Measurements from ENCODE around the gene S100A2. TPM values are rescaled to one million over a fixed set of nuclear protein-coding genes. Genes with fewer than 3 reads are reported as not detected.

S100A2 gene
- total RNA-seq, 1 experiment from 2014 or later: 147 TPM

DNA sequence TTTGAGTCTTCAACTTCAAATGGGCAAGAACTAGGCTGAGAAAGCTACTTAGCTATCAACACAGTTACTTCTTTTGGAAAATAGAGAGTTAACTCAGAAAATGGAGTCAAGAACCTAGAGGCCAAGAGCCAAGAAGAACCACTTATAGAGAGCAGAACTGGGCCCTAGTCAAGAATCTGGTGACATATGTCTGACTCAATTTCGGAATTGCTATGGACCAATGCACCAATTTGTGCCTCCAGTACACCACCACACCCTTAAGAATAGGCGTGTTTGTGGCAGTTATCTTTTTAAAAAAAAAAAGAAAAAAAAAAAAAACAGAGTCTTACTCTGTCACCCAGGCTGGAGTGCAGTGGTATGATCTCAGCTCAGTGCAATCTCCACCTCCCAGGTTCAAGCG lies 7.8 kb downstream of the S100A2 start:
- Histone ChIP-seq H3K79me2 (ENCODE audit: low read depth) (no peaks in the 10 kb centered on the region), H3K4me1 (replicated peaks; ENCODE audit: insufficient read depth) (peaks cover 8% of the 10 kb centered on the region; the same call in 1 of the 2 replicates), H3K4me2 (no peak overlapping the region), H3K4me3 (no peak overlapping the region), H3K36me3 (ENCODE audit: low read depth) (no peaks in the 10 kb centered on the region), H2AFZ (no peak overlapping the region), H3K9me2 (ENCODE audit: insufficient read depth) (no peaks in the 10 kb centered on the region), H3F3A (ENCODE audit: insufficient read depth, low read depth) (peaks cover 20% of the 10 kb centered on the region), H3K9me3 (ENCODE audit: insufficient read depth, low read depth) (no peaks in the 10 kb centered on the region), H4K20me1 (ENCODE audit: insufficient read depth) (no peaks in the 10 kb centered on the region), H3K27me3 (ENCODE audit: insufficient read depth, low read depth) (no peaks in the 10 kb centered on the region), H3K27ac (no peak overlapping the region)
- BruUV-seq (replicated peaks): no TSS peak
- no peak for DNase-seq
- intact Hi-C loops (cut with micrococcal nuclease; ENCODE audit: unreplicated experiment): no loop called here
- ChIA-PET CTCF (no interaction called here), POLR2A (ENCODE audit: unreplicated experiment) (interaction anchor here (0.7 kb wide), 2 partner anchors 68 to 93 kb away, joined by 3 to 21 read pairs; no protein-coding TSS in a partner anchor)
- TF ChIP-seq EZH2 (IDR thresholded peaks at IDR 0.05; ENCODE audit: low read depth): no peak
- TF ChIP-seq, protein P1, sequence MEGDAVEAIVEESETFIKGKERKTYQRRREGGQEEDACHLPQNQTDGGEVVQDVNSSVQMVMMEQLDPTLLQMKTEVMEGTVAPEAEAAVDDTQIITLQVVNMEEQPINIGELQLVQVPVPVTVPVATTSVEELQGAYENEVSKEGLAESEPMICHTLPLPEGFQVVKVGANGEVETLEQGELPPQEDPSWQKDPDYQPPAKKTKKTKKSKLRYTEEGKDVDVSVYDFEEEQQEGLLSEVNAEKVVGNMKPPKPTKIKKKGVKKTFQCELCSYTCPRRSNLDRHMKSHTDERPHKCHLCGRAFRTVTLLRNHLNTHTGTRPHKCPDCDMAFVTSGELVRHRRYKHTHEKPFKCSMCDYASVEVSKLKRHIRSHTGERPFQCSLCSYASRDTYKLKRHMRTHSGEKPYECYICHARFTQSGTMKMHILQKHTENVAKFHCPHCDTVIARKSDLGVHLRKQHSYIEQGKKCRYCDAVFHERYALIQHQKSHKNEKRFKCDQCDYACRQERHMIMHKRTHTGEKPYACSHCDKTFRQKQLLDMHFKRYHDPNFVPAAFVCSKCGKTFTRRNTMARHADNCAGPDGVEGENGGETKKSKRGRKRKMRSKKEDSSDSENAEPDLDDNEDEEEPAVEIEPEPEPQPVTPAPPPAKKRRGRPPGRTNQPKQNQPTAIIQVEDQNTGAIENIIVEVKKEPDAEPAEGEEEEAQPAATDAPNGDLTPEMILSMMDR (conservative IDR thresholded peaks at IDR 0.05): no peak

DNA sequence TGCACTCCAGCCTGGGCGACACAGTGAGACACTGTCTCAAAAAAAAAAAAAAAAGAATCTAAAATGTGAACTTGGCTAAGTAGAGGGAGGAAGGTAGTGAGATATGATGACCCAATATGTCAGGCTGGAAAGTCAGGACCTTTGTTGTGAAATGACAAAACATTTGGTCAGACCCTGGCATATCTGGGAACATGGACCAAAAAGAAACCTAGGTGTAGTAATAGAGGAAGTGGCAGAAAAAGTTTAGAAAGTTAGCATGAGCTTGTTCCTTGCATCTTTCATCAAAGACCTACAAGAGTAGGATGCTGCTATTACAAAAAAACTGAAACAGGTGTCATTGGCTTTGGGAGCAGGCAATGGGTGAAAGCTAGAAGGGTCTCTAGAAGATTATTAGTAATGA lies 9.3 kb downstream of the S100A2 start:
- Histone ChIP-seq H3K79me2 (ENCODE audit: low read depth) (no peaks in the 10 kb centered on the region), H3K4me2 (no peak overlapping the region), H3K27ac (no peak overlapping the region), H3K4me1 (replicated peaks; ENCODE audit: insufficient read depth) (peaks cover 8% of the 10 kb centered on the region; the same call in 1 of the 2 replicates), H2AFZ (no peak overlapping the region), H3F3A (ENCODE audit: insufficient read depth, low read depth) (peaks cover 17% of the 10 kb centered on the region), H3K9me2 (ENCODE audit: insufficient read depth) (no peaks in the 10 kb centered on the region), H3K27me3 (ENCODE audit: insufficient read depth, low read depth) (no peaks in the 10 kb centered on the region), H4K20me1 (ENCODE audit: insufficient read depth) (no peaks in the 10 kb centered on the region), H3K9me3 (ENCODE audit: insufficient read depth, low read depth) (no peaks in the 10 kb centered on the region), H3K36me3 (ENCODE audit: low read depth) (no peaks in the 10 kb centered on the region), H3K4me3 (no peak overlapping the region)
- BruUV-seq (replicated peaks): no TSS peak
- ChIA-PET CTCF (no interaction called here), POLR2A (ENCODE audit: unreplicated experiment) (no interaction called here)
- DNase-seq: no peak
- no peak for TF ChIP-seq EZH2 (IDR thresholded peaks at IDR 0.05; ENCODE audit: low read depth)
- TF ChIP-seq, protein P1 (conservative IDR thresholded peaks at IDR 0.05): no peak
- intact Hi-C loops (cut with micrococcal nuclease; ENCODE audit: unreplicated experiment): no loop called here

DNA sequence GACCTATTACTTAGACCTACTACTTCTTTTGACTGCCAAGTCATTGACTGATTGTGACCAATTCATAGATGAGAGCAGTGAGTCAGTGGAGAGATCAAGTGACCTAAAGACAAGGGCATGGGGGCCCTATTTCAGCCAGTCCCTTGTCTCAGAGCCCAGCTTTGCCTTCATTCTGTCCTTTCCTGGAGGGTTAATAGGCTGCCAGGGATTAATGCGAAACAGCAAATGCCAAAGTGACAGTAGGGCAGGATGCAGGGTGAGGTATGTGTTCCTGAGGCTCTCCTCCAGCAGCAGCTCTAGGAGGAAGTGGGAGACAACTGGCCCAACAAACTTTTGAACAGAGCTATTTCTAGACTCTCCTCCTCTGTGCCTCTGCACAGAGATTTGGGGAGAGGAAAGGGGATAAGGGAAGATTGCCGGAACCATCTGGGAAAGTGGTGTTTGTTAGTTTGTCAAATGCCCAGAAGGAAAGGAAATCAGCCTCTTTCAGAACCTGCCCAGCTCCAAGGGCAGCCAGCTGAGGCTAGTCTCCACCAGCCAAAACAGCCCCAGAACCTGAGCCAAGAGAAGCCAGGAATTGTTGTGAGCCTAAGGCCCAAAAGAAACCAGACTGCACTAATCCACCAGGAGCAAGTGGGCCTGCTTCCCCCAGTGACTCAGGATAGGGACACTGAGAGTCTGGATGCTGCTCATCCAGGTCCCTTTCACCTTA lies 11.7 kb downstream of the S100A2 start:
- POLR2A ChIA-PET (ENCODE audit: unreplicated experiment): interaction anchor here (0.6 kb wide), 1 partner anchor 18 kb away, joined by 3 read pairs; the partner anchor contains the start of gene S100A6

More for the DNA sequence above, 11.7 kb downstream of the S100A2 start:
- Histone ChIP-seq H3K9me3 (ENCODE audit: insufficient read depth, low read depth) (no peaks in the 10 kb centered on the region), H3K4me1 (replicated peaks; ENCODE audit: insufficient read depth) (peaks cover 21% of the 10 kb centered on the region), H3K4me2 (no peak overlapping the region), H4K20me1 (ENCODE audit: insufficient read depth) (no peaks in the 10 kb centered on the region), H3K9me2 (ENCODE audit: insufficient read depth) (no peaks in the 10 kb centered on the region), H3K79me2 (ENCODE audit: low read depth) (no peaks in the 10 kb centered on the region), H3K27me3 (ENCODE audit: insufficient read depth, low read depth) (no peaks in the 10 kb centered on the region), H3K36me3 (ENCODE audit: low read depth) (no peaks in the 10 kb centered on the region), H3K27ac (no peak overlapping the region), H3K4me3 (no peak overlapping the region), H3F3A (ENCODE audit: insufficient read depth, low read depth) (peaks cover 9% of the 10 kb centered on the region), H2AFZ (no peak overlapping the region)
- CTCF ChIA-PET: no interaction called here
- DNase-seq: no peak
- TF ChIP-seq EZH2 (IDR thresholded peaks at IDR 0.05; ENCODE audit: low read depth): no peak
- TF ChIP-seq, protein P1 (conservative IDR thresholded peaks at IDR 0.05): no peak
- BruUV-seq (replicated peaks): no TSS peak
- intact Hi-C loops (cut with micrococcal nuclease; ENCODE audit: unreplicated experiment): no loop called here

All from PC-9 (cell line).